IPS-15b (cell line): ENCODE data around the gene TAS2R39.
"Not testable (repeated sequence)": the region's sequence is repeated elsewhere in the genome, so short reads cannot be mapped to it uniquely, and the experiment has no call there.

Source experiments
- H3K27me3 ChIP-seq: one replicate; pipeline ENCODE4 v1.6.1; 2013; ENCODE audit warnings: low read length; ENCODE audit not compliant: control insufficient read depth, insufficient read depth
- H3K36me3 ChIP-seq: one replicate; pipeline ENCODE4 v1.6.1; 2013; ENCODE audit warnings: low read length; ENCODE audit not compliant: control insufficient read depth, insufficient read depth
- H3K4me1 ChIP-seq: one replicate; pipeline ENCODE4 v1.6.1; 2013; ENCODE audit warnings: mild to moderate bottlenecking, low read length; ENCODE audit not compliant: control insufficient read depth, insufficient read depth
- H3K4me3 ChIP-seq: one replicate; pipeline ENCODE4 v1.5.1; 2013; ENCODE audit warnings: low read depth, low read length
- H3K9ac ChIP-seq: one replicate; pipeline ENCODE4 v1.6.1; 2013; ENCODE audit warnings: low read depth, mild to moderate bottlenecking, low read length
- H3K9me3 ChIP-seq: one replicate; pipeline ENCODE4 v1.6.1; 2013; ENCODE audit warnings: mild to moderate bottlenecking, low read length; ENCODE audit not compliant: control insufficient read depth, insufficient read depth

Gene TAS2R39

DNA sequence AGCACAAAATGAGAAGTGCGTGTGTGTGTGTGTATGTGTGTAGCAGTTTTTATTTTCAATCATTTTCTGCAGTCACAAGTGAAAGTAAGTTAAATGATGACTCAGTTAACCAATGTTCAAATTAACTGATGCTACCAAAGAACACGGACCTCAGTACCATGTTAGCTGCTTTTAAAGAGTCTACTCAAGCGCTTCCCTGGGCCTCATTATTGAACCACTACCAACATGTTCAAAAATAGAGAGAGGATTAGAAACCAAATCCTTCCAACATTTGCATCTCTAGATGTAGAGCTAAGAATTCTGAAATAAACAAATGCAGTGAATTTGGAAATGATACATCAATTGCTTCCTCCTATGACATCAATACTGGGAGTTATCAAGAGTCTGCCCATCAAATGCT lies at the start of gene TAS2R39:
Gene TAS2R39, plus strand, starts transcription at position 396 of the 400 bp plus-strand sequence. Its CDS starts 0 bp downstream, at position 396.
- Histone ChIP-seq H3K27me3 (no peaks in the 10 kb centered on the region), H3K4me1 (no peaks in the 10 kb centered on the region), H3K36me3 (no peaks in the 10 kb centered on the region), H3K9ac (no peak within 1 kb of the TSS), H3K9me3 (no peaks in the 10 kb centered on the region), H3K4me3 (no peak within 1 kb of the TSS)

DNA sequence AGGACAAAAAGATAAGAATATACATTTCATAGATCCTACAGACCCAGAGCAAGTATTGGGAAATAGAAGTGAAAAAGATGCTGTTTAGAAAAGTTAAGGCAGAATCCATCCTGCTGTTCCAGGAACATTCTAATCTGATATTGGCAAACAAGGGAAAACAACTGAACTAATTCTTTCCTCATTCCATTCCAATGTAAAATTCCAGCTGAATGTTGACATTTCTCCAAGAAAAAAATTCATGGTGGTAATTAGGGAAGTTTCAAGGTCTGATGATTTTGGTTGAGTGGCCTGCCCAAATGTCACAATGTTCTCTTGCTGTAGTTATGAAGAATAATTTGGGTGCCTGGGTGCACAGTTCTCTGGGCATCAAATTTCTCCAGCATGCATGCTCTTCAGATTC lies 36.1 kb upstream of the TAS2R39 start:
- Histone ChIP-seq H3K36me3 (no peaks in the 10 kb centered on the region), H3K9me3 (no peaks in the 10 kb centered on the region), H3K4me1 (no peaks in the 10 kb centered on the region), H3K9ac (no peak overlapping the region), H3K27me3 (no peaks in the 10 kb centered on the region), H3K4me3 (no peak overlapping the region)

DNA sequence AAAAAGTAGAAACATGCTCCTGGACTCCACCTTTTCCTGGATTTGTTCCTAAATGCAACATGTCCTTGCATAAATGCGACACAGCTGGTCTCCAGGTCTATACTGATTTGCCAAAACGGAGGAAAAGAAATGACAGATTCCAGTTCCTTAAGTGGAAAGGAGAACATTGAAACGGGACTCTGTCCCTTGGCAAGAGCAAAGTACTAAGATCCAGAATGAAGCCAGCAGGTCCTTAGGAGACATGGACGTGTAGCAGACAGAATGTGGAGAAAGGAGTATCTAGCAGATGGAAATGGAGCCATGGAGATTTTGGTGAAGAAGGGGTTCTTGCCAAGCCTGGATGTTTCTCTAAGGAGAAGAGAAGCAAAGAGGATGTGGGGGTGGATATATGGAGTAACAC lies 35.2 kb upstream of the TAS2R39 start:
- Histone ChIP-seq H3K4me3 (no peak overlapping the region), H3K27me3 (no peaks in the 10 kb centered on the region), H3K9ac (no peak overlapping the region), H3K9me3 (no peaks in the 10 kb centered on the region), H3K36me3 (no peaks in the 10 kb centered on the region), H3K4me1 (no peaks in the 10 kb centered on the region)

DNA sequence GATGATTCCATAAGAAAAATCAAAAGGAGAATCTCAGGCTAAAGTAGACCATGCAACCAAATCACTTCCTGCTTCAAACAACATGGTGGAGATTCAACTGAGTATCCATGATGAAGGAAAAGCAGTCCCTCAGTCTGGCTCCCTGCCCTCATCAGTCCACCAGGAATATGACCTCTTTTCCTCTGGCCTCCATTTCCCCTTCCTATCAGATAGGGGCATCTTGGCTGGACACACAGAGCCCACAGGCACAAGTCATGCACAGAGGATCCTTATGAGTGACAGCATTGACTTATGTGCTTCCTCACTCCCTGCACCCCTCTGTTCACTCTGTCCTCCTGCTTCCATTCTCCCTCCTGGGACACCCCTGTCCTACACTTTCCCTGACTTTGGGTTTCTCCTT lies 34.6 kb upstream of the TAS2R39 start:
- H3K4me1 ChIP-seq = no peaks in the 10 kb centered on the region
- no peaks in the 10 kb centered on the region for H3K9me3 ChIP-seq
- H3K4me3 ChIP-seq = no peak overlapping the region
- H3K27me3 ChIP-seq = no peaks in the 10 kb centered on the region
- no peak overlapping the region for H3K9ac ChIP-seq
- no peaks in the 10 kb centered on the region for H3K36me3 ChIP-seq

DNA sequence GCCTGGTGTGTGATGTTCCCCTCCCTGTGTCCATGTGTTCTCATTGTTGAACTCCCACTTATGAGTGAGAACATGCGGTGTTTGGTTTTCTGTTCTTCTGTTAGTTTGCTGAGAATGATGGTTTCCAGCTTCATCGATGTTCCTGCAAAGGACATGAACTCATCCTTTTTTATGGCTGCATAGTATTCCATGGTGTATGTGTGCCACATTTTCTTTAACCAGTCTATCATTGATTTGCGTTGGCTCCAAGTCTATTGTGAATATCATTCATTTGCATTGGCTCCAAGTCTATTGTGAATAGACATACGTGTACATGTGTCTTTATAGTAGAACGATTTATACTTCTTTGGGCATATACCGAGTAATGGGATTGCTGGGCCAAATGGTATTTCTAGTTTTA lies 32.5 kb upstream of the TAS2R39 start:
- H3K9me3 ChIP-seq, H3K36me3 ChIP-seq, H3K4me3 ChIP-seq, H3K27me3 ChIP-seq, H3K9ac ChIP-seq, H3K4me1 ChIP-seq: not testable (repeated sequence)

- not testable (repeated sequence) for H3K36me3 ChIP-seq, H3K9ac ChIP-seq, H3K27me3 ChIP-seq, H3K9me3 ChIP-seq, H3K4me3 ChIP-seq, H3K4me1 ChIP-seq
These were observed 24.6 kb upstream of the TAS2R39 start for GRCh38 chr7:143158617-143159016.

DNA sequence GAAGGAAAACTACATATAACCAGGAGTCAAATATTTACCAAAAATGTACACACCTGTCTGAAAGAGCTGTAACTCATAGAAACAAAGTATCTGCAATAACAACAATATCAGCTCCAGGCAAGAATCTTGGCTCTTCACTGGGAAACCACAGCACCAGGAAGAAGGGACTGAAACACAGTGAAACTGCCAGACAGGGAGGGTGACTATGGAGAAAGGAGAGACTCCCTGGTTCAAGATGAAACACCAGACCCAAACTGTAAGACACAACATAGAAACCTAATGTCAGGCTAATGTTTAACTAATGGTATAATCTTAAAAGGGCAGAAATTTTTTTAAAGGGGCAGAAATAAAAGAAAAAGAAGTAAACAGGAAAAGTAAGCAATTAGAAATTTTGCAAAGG lies 11.5 kb upstream of the TAS2R39 start:
- Histone ChIP-seq H3K36me3 (no peaks in the 10 kb centered on the region), H3K4me3 (no peak overlapping the region), H3K9ac (no peak overlapping the region), H3K27me3 (no peaks in the 10 kb centered on the region), H3K4me1 (no peaks in the 10 kb centered on the region), H3K9me3 (peaks cover 3% of the 10 kb centered on the region)

DNA sequence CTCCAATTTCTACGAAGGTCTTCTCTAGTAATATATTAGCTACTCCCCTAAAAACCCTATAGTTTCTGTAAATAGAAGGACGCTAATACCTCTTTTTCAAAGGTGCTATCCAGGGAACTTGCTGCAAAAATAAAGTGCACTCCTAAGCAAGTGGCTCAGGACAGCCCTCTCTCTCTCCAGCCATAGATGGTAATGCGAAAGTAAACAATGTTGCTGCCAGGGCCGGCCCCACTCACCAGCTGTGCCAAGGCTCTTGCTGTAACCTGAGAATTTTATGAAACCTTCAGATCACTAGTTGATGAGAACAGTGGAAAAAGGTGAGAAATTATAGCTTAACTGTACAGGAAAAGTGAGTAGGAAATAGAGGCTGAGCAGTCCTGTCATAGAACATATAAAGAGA lies 10.9 kb upstream of the TAS2R39 start:
- no peak overlapping the region for H3K9ac ChIP-seq
- no peak overlapping the region for H3K4me3 ChIP-seq
- H3K9me3 ChIP-seq = peaks cover 3% of the 10 kb centered on the region
- no peaks in the 10 kb centered on the region for H3K36me3 ChIP-seq
- no peaks in the 10 kb centered on the region for H3K4me1 ChIP-seq
- no peaks in the 10 kb centered on the region for H3K27me3 ChIP-seq

DNA sequence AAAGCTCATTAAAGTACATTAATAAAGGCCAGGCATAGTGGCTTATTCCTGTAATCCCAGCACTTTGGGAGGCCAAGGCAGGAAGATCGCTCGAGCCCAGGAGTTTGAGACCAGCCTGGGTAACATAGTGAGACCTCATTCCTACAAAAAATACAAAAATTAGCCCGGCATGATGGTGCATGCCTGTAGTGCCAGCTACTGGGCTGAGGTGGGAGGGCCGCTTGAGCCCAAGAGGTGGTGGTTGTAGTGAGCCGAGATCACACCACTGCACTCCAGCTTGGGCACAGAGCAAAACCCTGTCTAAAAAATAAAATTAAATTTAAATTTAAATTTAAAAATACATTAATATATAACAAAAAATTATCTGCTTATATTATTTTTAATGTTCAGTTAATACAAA lies 7.1 kb upstream of the TAS2R39 start:
- Histone ChIP-seq H3K9ac (no peak overlapping the region), H3K9me3 (no peaks in the 10 kb centered on the region), H3K4me1 (no peaks in the 10 kb centered on the region)

DNA sequence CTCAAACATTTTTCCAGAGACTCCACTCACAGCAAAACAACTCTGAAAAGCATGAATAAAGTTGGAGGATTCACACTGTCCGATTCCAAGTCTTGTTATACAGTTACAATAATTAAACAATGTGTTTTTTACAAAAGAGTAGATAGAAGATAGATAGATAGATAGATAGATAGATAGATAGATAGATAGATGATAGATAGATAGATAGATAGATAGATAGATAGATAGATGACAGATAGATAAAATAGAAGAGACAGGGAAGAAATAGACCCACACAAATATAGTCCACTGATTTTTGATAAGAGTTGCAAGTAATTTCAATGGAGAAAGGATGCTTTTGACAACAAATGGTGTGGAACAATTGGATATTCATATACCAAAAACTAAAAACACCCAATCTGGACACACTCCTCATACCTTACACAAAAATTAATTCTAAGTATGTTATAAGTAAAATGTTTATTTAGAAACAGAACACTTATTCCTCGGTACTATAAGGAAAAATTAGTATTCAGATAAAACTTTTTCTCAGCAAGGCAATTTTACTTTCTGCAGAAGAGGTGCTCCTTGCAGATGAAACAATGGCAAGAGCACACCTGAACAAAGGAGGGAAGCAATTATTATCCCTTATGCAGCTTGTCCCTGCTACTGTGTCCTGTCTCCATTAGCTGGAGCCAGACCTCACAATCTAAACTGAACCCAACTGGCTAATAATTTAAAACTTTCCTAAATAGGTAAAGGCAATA lies 5.7 kb upstream of the TAS2R39 start:
- no peaks in the 10 kb centered on the region for H3K36me3 ChIP-seq
- H3K4me3 ChIP-seq = no peak overlapping the region
- H3K9me3 ChIP-seq = no peaks in the 10 kb centered on the region
- H3K9ac ChIP-seq = no peak overlapping the region
- H3K27me3 ChIP-seq = no peaks in the 10 kb centered on the region
- H3K4me1 ChIP-seq = no peaks in the 10 kb centered on the region

More for the DNA sequence above, 7.1 kb upstream of the TAS2R39 start:
- Histone ChIP-seq H3K36me3 (no peaks in the 10 kb centered on the region), H3K4me3 (no peak overlapping the region), H3K27me3 (no peaks in the 10 kb centered on the region)

- not testable (repeated sequence) for H3K9me3 ChIP-seq, H3K27me3 ChIP-seq, H3K4me1 ChIP-seq, H3K4me3 ChIP-seq, H3K9ac ChIP-seq, H3K36me3 ChIP-seq
These were observed 2.4 kb upstream of the TAS2R39 start for GRCh38 chr7:143180771-143181170.

GRCh38 chr7:143181349-143181748 lies 1.9 kb upstream of the TAS2R39 start:
- Histone ChIP-seq H3K4me1 (no peaks in the 10 kb centered on the region), H3K27me3 (no peaks in the 10 kb centered on the region), H3K9ac (no peak overlapping the region), H3K36me3 (no peaks in the 10 kb centered on the region), H3K9me3 (no peaks in the 10 kb centered on the region), H3K4me3 (no peak overlapping the region)
